Measurements from ENCODE around the gene ZNF320.
"Not testable (repeated sequence)": the region's sequence is repeated elsewhere in the genome, so short reads cannot be mapped to it uniquely, and the experiment has no call there.

The ZNF320 gene

GRCh38 chr19:52897138-52897935 lies at the start of gene ZNF320:
Gene ZNF320, minus strand, starts transcription at chr19:52897635. Its CDS starts 7,380 bp downstream, at chr19:52890255.
- DNase-seq (ENCODE audit: low spot score): peak; percentile 98

- DNase-seq (ENCODE audit: low spot score): no peak
Observed at GRCh38 chr19:52946322-52947310, 49.2 kb upstream of the ZNF320 start.

- no peak for DNase-seq (ENCODE audit: low spot score)
Observed at GRCh38 chr19:52945652-52946321, 48.4 kb upstream of the ZNF320 start.

- not testable (repeated sequence) for DNase-seq (ENCODE audit: low spot score)
Observed at GRCh38 chr19:52944703-52945493, 47.5 kb upstream of the ZNF320 start.

GRCh38 chr19:52943884-52944643 lies 46.6 kb upstream of the ZNF320 start:
- DNase-seq (ENCODE audit: low spot score): no peak

DNA sequence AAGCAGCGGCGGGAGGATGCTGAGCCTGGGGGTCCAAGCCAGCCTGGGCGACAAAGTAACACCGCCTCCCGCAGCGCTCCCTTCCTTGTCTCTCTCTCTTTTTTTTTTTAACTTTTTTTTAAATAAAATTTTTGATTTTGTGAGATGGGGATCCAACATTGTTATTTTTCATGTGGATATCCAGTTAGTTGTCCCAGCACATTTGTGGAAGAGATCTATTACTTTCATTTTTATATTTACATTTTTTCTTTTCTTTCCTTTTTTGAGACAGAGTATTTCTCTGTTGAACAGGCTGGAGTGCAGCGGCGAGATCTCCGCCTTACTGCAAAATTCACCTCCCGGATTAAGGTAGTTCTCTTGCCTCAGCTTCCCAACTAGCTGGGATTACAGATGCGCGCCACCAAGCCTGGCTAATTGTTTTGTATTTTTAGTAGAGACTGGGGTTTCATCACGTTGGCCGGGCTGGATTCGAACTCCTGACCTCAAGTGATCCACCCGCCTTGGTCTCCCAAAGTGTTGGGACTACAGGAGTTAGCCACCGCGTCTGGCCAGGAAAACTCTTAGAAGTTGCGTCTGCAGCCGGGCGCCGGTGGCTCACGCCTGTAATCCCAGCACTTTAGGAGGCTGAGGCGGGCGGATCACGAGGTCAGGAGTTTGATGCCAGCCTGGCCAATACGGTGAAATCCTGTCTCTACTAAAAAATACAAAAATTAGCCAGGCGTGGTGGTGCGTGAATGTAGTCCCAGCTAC lies 45.9 kb upstream of the ZNF320 start:
- DNase-seq (ENCODE audit: low spot score): no peak

DNA sequence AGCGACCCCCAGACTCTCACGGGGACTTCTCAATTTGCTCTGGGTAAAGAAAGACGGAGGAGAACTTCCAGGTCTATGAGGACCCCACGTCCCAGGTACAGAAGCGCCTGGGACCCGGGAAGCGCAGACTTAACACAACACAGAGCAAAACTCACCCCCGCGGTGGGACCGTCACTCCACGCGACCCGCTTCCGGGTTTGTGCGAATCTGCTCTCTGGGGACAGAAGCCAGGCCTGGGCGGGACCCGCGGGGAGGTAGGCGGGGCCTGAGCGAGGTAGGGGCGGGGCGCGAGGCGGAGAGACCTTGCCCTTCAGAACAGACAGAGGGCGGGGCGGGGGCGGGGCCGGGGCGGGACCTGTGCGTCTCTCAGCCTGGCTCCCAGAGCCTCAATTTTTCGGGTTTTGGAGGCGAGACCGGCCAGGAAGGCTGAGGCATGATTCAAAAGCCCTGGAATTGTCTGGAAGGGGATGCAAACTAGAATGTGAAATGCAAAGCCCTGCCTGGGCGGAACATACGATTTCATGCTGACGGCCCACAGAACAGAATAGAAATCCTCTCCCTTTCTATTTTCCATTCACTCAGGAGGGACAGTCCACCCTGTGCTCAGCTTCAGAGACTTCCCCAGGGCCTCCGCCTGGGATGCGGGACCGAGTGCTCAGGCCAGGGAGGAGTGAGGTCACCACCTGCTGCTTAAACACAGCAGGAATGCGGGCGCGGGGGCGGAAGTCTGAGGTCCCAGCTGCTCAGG lies 45.1 kb upstream of the ZNF320 start:
- DNase-seq (ENCODE audit: low spot score): peak; percentile 97

GRCh38 chr19:52941941-52942385 lies 44.5 kb upstream of the ZNF320 start:
- DNase-seq (ENCODE audit: low spot score): peak; percentile 75

DNA sequence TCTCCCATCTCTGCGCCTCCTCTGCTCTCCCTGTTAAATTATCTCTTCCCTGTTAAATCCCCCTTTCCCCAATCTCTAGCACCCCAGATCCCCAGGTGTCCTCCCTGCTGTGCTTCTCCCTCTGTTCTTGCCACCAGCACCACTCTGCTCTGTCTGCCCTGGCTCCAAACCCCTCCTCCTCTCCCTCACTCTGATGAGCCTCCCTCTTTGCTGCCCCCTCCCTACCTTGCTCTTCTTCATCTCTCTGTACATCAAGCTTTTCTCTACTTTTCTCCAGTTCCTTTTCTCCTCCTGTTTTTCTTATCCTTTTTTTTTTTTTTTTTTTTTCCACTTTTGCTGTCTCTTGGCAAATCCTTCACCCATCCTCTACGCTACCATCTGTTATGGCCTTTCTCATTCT lies 44.1 kb upstream of the ZNF320 start:
- not testable (repeated sequence) for DNase-seq (ENCODE audit: low spot score)

- not testable (repeated sequence) for DNase-seq (ENCODE audit: low spot score)
Observed at GRCh38 chr19:52940905-52941304, 43.5 kb upstream of the ZNF320 start.

- DNase-seq (ENCODE audit: low spot score): no peak
Observed at GRCh38 chr19:52938761-52939160, 41.3 kb upstream of the ZNF320 start.

DNA sequence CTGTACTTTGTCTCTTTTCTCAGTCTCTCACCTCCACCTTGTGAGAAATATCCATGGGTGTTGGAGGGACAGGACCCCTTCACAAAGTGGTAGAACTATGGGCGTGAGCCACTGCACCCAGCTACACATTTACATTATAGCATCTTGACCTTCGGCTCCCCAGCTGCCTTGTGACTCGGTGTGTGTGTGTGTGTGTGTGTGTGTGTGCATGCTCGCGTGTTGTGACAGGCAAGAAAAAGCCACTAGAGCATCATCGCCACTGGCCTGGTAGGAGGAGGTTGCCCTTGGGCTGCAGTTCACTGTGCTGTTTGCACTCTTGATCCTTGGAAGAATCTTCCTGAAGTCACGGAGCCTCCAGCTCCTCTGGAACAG lies 39.5 kb upstream of the ZNF320 start:
- DNase-seq (ENCODE audit: low spot score): no peak

DNA sequence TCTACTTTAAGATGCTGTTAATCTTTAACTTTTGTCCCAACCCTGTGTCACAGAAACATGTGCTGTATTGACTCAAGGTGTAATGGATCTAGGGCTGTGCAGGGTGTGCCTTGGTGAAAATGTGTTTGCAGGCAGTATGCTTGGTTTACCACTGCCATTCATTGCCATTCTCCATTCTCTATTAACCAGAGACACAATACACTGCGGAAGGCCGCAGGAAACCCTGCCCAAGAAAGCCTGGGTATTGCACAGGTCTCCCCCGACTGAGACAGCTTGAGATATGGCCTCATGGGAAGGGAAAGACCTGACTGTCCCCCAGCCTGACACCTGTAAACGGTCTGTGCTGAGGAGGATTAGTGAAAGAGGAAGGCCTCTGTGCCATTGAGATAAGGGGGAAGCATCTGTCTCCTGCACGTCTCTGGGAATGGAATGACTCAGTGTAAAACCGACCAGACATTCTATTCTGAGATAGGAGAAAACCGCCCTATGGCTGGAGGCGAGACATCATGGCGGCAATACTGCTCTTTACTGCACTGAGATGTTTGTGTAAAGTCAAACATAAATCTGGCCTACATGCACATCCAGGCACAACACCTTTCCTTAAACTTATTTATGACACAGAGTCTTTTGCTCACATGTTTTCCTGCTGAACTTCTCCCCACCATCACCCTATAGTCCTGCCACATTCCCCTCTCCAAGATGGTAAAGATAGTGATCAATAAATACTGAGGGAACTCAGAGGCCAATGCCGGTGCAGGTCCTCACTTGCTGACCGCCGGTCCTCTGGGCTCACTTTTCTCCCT lies 38.9 kb upstream of the ZNF320 start:
- DNase-seq (ENCODE audit: low spot score): no peak

GRCh38 chr19:52935434-52935833 lies 38.0 kb upstream of the ZNF320 start:
- DNase-seq (ENCODE audit: low spot score): no peak

- not testable (repeated sequence) for DNase-seq (ENCODE audit: low spot score)
Observed at GRCh38 chr19:52924641-52925040, 27.2 kb upstream of the ZNF320 start.

- no peak for DNase-seq (ENCODE audit: low spot score)
Observed at GRCh38 chr19:52923778-52924593, 26.6 kb upstream of the ZNF320 start.

Data from left forelimb (tissue), 1 donor.